ENCODE measurements around the gene PSMD6.

Gene PSMD6

GRCh38 chr3:64042952-64043351, 19.7 kb upstream of the PSMD6 start:
- no peak for DNase-seq

- no peak for DNase-seq
Observed at GRCh38 chr3:64039981-64040733, 16.9 kb upstream of the PSMD6 start.

GRCh38 chr3:64039332-64039731, 16.0 kb upstream of the PSMD6 start:
- DNase-seq = no peak

- no peak for DNase-seq
Observed at GRCh38 chr3:64038253-64038767, 15.0 kb upstream of the PSMD6 start.

- no peak for DNase-seq
Observed at GRCh38 chr3:64037084-64037483, 13.8 kb upstream of the PSMD6 start.

GRCh38 chr3:64033069-64033468, 9.8 kb upstream of the PSMD6 start:
- DNase-seq = no peak

GRCh38 chr3:64031540-64032508, 8.5 kb upstream of the PSMD6 start:
- no peak for DNase-seq

GRCh38 chr3:64030741-64031140, 7.4 kb upstream of the PSMD6 start:
- peak; percentile 56 for DNase-seq

GRCh38 chr3:64029287-64029686, 6.0 kb upstream of the PSMD6 start:
- no peak for DNase-seq

GRCh38 chr3:64028754-64029153, 5.5 kb upstream of the PSMD6 start:
- no peak for DNase-seq

- DNase-seq = no peak
Observed at GRCh38 chr3:64027658-64028057, 4.4 kb upstream of the PSMD6 start.

- no peak for DNase-seq
Observed at GRCh38 chr3:64026346-64026745, 3.1 kb upstream of the PSMD6 start.

- no peak for DNase-seq
Observed at GRCh38 chr3:64023861-64024223, 548 bp upstream of the PSMD6 start.

- no peak for DNase-seq
Observed at GRCh38 chr3:64022451-64023186, 675 bp downstream of the PSMD6 start.

- DNase-seq = no peak
Observed at GRCh38 chr3:64021922-64022321, 1.4 kb downstream of the PSMD6 start.

GRCh38 chr3:64019879-64020278, 3.4 kb downstream of the PSMD6 start:
- no peak for DNase-seq

- no peak for DNase-seq
Observed at GRCh38 chr3:64019271-64019670, 4.0 kb downstream of the PSMD6 start.

- no peak for DNase-seq
Observed at GRCh38 chr3:64016941-64017620, 6.2 kb downstream of the PSMD6 start.

GRCh38 chr3:64011685-64012084, 11.6 kb downstream of the PSMD6 start:
- no peak for DNase-seq

GRCh38 chr3:64010199-64010598, 13.1 kb downstream of the PSMD6 start:
- DNase-seq = no peak

GRCh38 chr3:64009528-64009927, 13.8 kb downstream of the PSMD6 start:
- DNase-seq = no peak

Data from activated effector memory CD4-positive, alpha-beta T cell treated with Interleukin-2 at 50 U/mL for 16 hours (primary cell).